Kidney glomerular epithelial cell (primary cell): ENCODE measurements around the gene GAPVD1.
"Not testable (repeated sequence)": the region's sequence is repeated elsewhere in the genome, so short reads cannot be mapped to it uniquely, and the experiment has no call there.

Experiments
- DNase-seq: peaks from one replicate; lab custom pipeline; 2025; lab: John Stamatoyannopoulos, UW

GAPVD1 gene

GRCh38 chr9:125255781-125256391 is 5.7 kb upstream of the GAPVD1 start:
- no peak for DNase-seq

- DNase-seq, result no peak
Measured at GRCh38 chr9:125258160-125258785, 3.4 kb upstream of the GAPVD1 start.

DNA sequence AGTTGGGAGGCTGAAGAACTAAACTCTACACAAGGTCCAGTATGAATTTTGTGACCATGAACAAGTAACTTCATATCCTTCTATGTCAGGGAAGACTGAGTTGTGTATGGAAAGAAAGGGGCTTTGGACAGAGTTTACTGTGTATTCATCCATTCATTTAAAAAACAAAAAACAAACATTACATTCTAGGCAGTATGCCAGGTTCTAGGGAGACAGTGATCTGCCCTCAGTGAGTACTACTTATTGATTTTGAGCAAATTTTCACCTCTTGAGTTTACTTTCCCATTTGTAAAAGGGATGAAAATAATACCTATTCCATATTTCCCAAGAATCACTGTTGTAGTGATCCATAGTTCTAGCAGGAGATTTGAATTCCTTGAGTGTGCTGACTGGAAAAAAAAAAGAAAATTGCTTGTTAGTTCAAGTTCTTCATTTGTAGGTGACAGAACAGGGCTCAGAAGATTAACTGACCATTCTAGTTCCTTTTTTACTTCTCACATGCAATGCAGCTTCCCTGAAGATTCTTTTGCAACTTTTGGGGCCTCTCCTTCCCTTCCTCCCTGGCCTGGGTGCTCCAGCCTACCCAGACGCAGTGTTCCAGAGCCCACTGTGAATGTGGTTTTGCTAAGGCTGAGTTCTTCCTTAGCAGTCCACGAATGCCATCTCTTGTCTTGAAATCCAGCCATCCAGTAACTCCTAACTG is 2.6 kb upstream of the GAPVD1 start:
- DNase-seq, result no peak

DNA sequence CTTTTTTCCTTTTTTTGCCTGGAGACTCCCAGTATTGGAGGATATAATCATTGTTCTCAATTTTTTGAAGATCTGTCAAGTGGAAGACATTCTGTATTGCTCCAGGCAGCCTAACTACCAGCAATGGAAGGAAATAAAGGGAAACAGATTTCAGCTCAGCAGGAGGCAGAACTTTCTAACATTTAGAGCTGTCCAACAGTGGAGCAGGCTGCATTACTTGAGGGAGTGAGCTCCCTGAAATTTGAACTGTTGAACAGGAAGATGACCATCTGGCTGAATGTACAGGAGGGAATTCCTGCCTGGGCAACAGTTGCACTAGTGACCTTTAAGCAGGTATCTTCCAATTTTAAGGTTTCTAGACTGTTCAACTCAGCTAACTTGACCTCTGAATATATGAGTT is 1.1 kb upstream of the GAPVD1 start:
- no peak for DNase-seq

GRCh38 chr9:125262294-125262991 is 817 bp downstream of the GAPVD1 start:
- no peak for DNase-seq

GRCh38 chr9:125264068-125264467 is 2.4 kb downstream of the GAPVD1 start:
- not testable (repeated sequence) for DNase-seq

DNA sequence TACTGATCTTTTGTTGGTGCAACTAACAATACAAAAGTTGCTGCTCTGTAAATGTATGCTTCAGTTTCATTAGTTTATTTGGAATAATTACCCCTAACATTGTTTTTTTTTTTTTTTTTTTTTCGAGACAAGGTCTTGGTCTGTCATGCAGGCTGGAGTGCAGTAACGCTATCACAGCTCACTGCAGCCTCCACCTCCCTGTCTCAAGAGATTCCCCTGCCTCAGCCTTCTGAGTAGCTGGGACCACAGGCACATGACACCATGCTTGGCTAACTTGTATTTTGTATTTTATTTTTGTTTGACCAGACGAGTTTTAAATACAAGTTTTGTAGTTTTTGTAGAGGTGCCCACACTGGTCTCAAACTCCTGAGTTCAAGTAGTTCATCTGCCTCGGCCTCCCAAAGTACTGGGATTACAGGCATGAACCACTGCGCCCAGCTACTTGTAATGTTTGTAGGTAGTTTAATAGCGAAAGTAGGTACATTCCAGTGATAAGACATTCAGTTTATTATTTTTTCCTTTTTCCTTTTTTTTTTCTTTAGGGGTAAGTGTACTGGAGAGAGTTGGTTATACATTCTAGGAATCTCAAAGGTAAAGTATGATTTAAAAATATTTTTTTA is 6.9 kb downstream of the GAPVD1 start:
- DNase-seq, result no peak

- DNase-seq, result no peak
Measured at GRCh38 chr9:125269014-125269397, 7.4 kb downstream of the GAPVD1 start.

DNA sequence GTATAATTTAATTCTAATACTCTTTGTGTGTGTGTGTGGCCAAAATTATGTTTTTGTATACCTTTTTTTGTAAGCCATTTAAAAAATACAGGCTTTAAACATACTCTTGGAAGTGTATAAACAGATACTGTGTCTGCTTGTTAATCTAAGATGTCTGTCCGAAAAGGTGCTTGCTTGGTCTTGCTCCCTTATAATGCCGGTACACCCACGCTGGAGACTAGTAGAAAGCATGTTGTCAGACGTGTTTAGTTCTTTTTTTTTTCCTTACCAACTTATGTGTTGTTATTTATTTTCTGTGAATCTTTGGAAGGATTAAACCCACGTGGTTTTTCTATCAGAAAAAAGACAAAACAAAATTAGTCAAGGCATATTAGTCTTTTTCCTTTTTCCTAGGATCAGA is 9.5 kb downstream of the GAPVD1 start:
- DNase-seq, result no peak

GRCh38 chr9:125272697-125273096 is 11.1 kb downstream of the GAPVD1 start:
- DNase-seq, result no peak

DNA sequence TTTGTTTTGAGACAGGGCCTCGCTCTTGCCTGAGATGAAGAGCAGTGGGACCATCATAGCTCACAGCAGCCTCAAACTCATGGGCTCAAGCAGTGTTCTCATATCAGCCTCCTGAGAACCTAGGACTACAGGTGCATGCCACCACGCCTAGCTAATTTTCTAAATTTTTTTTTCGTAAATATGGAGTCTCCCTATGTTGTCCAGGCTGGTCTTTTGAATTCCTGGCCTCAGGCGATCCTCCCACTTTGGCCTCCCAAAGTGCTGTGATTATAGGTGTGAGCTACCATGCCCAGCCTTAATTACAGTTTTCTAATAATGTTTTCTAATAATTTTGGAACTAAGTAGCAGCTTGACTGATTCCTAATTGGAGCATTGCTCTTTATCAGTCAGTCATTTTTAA is 15.1 kb downstream of the GAPVD1 start:
- no peak for DNase-seq

DNA sequence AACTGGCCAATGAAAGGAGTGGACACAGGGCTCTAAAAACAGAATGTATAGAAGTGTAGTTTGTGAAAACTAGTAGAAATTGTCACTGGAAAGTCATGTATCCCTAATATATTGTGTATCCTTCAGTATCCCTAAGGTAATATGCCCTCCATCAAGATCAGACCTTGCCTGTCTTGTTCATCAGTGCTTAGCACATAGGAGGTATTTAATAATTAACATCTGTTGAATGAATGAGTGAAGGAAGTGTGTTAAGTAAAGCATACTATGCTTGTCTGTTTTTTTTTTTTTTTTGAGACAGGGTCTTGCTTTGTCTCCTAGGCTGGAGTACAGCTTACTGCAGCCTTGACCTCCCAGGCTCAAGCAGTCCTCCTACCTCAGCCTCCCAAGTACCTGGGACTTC is 15.8 kb downstream of the GAPVD1 start:
- DNase-seq, result no peak

DNA sequence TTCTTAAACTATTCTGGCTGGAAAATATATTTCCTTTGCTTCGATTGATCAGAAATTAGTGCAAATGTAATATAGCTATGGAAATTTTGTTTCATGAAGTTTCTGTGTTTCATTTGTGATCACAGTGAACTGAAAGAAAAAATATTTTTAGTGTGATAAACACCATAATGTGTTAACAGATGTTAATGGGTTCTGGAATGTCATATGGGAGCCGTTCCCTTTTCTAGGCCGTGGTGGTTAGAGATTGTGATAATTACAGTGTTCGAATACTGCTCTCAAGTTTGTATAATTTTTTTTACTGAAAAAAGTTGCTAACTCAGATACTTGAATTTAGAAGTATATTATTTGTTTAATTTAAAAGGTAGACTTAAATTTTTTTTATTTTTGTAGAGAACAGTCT is 19.3 kb downstream of the GAPVD1 start:
- no peak for DNase-seq

DNA sequence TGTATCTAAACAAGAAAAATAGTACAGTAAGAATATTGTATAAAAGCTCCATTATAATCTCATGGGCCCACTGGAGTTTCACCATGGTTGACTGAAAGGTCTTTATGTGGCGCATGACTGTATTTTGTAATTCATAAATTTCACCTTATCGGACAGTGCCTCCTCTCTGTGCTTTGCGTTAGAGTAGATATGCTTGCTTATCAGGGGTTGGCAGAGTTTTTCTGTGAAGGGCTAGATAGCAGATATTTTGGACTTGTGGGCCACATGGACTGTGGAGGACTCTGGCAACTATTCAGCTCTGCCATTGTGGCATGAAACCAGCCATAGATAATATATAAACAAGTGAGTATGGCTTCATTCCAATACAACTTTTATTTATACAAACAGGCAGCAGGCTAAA is 23.2 kb downstream of the GAPVD1 start:
- DNase-seq, result no peak

GRCh38 chr9:125286935-125287433 is 25.4 kb downstream of the GAPVD1 start:
- DNase-seq, result not testable (repeated sequence)

DNA sequence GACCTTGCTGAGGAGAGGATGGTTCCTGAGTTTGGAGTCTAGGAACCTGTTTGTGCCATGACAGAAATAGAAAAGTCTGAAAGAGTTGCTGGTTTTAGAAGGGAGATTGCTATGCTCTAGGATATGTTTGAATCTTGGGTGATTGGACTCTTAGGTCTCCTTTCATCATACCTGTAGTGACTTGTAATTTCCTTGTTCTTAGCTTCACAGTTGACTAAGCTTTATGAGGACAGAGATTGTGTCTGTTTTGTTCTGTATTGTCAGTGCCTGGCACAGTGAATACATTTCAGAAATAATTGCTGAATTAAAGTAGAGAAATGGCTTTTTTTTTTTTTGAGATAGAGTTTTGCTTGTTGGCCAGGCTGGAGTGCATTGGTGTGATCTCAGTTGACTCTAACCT is 31.5 kb downstream of the GAPVD1 start:
- DNase-seq, result peak; percentile 63

DNA sequence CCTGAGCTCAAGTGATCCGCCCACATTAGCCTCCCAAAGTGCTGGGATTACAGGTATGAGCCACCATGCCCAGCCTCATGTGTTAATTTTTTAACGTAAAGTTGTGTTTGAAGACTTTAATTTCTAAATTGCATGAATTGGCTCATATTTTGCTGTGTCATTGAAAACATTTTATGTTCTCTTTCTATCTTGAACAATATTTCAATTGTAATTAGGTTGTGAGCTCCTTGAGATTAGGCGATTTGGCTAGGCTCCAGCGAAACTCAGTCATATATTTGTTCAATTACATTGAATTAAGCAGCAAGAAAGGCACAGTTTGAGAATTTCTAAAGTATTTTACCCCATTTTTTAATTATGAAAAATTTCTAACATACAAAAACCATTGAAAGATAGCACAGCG is 34.0 kb downstream of the GAPVD1 start:
- DNase-seq, result no peak

DNA sequence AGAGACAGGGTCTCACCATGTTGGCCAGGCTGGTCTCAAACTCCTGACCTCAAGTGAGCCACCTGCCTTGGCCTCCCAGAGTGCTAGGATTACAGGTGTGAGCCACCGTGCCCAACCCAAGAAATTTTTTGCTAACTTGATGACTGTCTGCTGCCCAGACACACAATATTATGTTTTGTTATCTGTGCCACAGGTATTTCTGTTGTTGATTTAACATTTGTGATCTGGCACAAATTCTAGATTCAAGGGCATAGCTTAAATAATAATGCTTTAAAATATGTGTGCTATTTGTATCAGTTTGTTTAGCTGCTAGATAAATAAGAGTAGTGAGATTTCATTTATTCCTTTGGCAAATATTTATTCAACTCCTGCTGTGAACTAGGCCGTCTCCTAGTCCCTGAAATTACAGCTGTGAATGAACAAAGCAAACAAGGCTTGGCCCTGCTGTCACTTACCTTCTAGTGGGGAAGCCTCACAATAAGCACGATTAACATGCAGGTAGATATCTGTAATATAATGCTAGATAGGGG is 35.3 kb downstream of the GAPVD1 start:
- no peak for DNase-seq

DNA sequence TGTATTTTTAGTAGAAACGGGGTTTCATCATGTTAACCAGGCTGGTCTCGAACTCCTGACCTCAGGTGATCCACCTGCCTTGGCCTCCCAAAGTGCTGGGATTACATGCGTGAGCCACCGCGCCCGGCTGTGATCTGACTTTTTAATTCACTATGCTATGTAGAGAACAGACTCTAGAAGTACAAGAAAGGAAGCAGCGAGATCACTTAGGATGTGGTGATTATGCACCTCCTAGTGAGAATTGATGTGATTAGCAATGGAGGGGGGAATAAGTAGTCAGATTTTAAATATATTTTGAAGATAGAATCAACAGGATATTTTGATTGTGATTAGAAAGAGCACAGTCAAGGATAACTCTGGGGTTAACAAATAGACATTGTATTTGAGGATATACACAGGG is 36.3 kb downstream of the GAPVD1 start:
- DNase-seq, result no peak

GRCh38 chr9:125302241-125302640 is 40.6 kb downstream of the GAPVD1 start:
- DNase-seq, result no peak

- no peak for DNase-seq
Measured at GRCh38 chr9:125304273-125304672, 42.6 kb downstream of the GAPVD1 start.

- no peak for DNase-seq
Measured at GRCh38 chr9:125312411-125312810, 50.8 kb downstream of the GAPVD1 start.
